NCI-H2196 (cell line): Measurements from ENCODE around the gene TDRD9.

Source experiments
- DNase-seq: peaks from one replicate; lab custom pipeline; 2025; ENCODE audit not compliant: unreplicated experiment; lab: John Stamatoyannopoulos, UW

TDRD9 gene

GRCh38 chr14:103974575-103974974, 46.3 kb downstream of the TDRD9 start:
- DNase-seq: no peak

GRCh38 chr14:103980623-103981238, 52.5 kb downstream of the TDRD9 start:
- peak; percentile 0 for DNase-seq

- DNase-seq: no peak
These were observed 55.9 kb downstream of the TDRD9 start for GRCh38 chr14:103984196-103984595.

GRCh38 chr14:103989034-103989433, 60.8 kb downstream of the TDRD9 start:
- DNase-seq: no peak

- DNase-seq: no peak
These were observed 61.7 kb downstream of the TDRD9 start for GRCh38 chr14:103989964-103990363.

- no peak for DNase-seq
These were observed 66.4 kb downstream of the TDRD9 start for GRCh38 chr14:103994535-103995184.

- DNase-seq: no peak
These were observed 67.6 kb downstream of the TDRD9 start for GRCh38 chr14:103995876-103996275.

- no peak for DNase-seq
These were observed 69.1 kb downstream of the TDRD9 start for GRCh38 chr14:103997391-103997790.

- no peak for DNase-seq
These were observed 69.8 kb downstream of the TDRD9 start for GRCh38 chr14:103998027-103998426.

- no peak for DNase-seq
These were observed 71.7 kb downstream of the TDRD9 start for GRCh38 chr14:103999795-104000440.

GRCh38 chr14:104001003-104001402, 72.7 kb downstream of the TDRD9 start:
- DNase-seq: no peak

GRCh38 chr14:104003616-104004015, 75.4 kb downstream of the TDRD9 start:
- no peak for DNase-seq

GRCh38 chr14:104004849-104005248, 76.6 kb downstream of the TDRD9 start:
- no peak for DNase-seq

GRCh38 chr14:104005489-104005888, 77.2 kb downstream of the TDRD9 start:
- DNase-seq: no peak

GRCh38 chr14:104007121-104007520, 78.9 kb downstream of the TDRD9 start:
- no peak for DNase-seq

- no peak for DNase-seq
These were observed 81.0 kb downstream of the TDRD9 start for GRCh38 chr14:104009297-104009696.

- DNase-seq: no peak
These were observed 83.7 kb downstream of the TDRD9 start for GRCh38 chr14:104011824-104012517.

- no peak for DNase-seq
These were observed 86.5 kb downstream of the TDRD9 start for GRCh38 chr14:104014764-104015163.

- DNase-seq: no peak
These were observed 88.8 kb downstream of the TDRD9 start for GRCh38 chr14:104016873-104017650.

- no peak for DNase-seq
These were observed 90.8 kb downstream of the TDRD9 start for GRCh38 chr14:104019029-104019428.

- DNase-seq: no peak
These were observed 91.5 kb downstream of the TDRD9 start for GRCh38 chr14:104019806-104020205.
